Measurements from ENCODE around the gene SMARCC1. TPM values are rescaled to one million over a fixed set of nuclear protein-coding genes. Genes with fewer than 3 reads are reported as not detected.

SMARCC1 gene
- total RNA-seq, 1 donor: 44.5 TPM

DNA sequence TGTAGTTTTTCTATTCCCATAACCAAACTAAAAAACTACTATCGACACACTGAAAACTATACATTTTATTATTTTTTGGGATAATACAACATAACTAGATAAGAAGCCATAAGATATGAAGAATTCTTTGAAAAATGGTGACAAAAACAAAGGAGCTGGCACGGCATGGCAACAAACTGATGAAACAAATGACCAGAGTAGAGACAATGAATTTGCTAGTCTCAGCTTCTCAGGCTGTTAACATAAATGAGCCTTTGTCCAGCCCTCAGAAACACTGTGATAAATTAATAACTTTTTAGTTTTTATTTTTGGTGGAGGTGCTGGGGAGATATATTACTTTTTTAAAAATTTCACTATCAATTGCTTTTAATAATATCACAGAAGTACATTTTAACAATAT is 100.7 kb downstream of the SMARCC1 start:
- TF ChIP-seq, protein P1, sequence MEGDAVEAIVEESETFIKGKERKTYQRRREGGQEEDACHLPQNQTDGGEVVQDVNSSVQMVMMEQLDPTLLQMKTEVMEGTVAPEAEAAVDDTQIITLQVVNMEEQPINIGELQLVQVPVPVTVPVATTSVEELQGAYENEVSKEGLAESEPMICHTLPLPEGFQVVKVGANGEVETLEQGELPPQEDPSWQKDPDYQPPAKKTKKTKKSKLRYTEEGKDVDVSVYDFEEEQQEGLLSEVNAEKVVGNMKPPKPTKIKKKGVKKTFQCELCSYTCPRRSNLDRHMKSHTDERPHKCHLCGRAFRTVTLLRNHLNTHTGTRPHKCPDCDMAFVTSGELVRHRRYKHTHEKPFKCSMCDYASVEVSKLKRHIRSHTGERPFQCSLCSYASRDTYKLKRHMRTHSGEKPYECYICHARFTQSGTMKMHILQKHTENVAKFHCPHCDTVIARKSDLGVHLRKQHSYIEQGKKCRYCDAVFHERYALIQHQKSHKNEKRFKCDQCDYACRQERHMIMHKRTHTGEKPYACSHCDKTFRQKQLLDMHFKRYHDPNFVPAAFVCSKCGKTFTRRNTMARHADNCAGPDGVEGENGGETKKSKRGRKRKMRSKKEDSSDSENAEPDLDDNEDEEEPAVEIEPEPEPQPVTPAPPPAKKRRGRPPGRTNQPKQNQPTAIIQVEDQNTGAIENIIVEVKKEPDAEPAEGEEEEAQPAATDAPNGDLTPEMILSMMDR (IDR thresholded peaks at IDR 0.05; ENCODE audit: insufficient read depth, low read length): no peak
- no peak for DNase-seq (ENCODE audit: low read depth)
- no peak overlapping the region for H3K4me3 ChIP-seq (ENCODE audit: low read depth, low read length)

DNA sequence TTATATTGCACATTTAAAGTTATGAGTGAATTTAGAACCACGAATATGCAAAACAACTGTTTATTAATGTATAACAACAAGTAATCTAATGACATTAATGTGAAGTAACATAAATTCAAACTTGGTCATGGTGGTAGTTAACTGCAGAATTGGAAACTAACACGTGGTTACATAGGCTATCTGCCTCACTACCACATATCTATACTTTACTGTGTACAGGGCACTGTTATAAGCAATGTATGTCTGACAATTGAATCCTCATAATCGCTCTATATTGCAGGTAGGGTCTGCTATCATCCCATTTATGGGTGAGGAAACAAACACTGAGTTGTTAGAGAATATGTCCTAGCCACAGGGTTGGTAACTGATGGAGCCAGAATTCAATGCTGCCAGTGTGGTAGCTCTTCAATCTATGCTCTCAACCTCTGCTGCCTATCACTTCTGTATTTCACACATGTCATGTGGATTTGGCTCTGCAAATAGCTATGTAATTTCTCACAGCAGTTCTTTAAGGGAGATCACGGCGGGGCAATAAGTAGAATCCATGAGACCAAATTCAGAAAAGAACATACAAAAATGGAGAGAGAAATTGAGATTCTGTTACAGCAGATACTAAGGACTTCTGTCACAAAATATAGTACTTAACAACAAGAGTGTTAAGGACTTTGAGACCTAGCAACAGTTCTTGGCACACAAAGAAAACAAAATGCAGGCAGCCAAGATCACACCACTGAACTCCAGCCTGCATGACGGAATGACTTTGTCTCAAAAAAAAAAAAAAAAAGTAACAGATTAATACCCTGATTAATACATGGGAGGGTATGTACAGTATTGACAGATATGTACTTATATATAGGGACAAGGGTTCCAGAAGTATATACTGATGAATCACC is 103.0 kb downstream of the SMARCC1 start:
- no peak overlapping the region for H3K4me3 ChIP-seq (ENCODE audit: low read depth, low read length)
- TF ChIP-seq, protein P1 (IDR thresholded peaks at IDR 0.05; ENCODE audit: insufficient read depth, low read length): no peak
- DNase-seq (ENCODE audit: low read depth): no peak

DNA sequence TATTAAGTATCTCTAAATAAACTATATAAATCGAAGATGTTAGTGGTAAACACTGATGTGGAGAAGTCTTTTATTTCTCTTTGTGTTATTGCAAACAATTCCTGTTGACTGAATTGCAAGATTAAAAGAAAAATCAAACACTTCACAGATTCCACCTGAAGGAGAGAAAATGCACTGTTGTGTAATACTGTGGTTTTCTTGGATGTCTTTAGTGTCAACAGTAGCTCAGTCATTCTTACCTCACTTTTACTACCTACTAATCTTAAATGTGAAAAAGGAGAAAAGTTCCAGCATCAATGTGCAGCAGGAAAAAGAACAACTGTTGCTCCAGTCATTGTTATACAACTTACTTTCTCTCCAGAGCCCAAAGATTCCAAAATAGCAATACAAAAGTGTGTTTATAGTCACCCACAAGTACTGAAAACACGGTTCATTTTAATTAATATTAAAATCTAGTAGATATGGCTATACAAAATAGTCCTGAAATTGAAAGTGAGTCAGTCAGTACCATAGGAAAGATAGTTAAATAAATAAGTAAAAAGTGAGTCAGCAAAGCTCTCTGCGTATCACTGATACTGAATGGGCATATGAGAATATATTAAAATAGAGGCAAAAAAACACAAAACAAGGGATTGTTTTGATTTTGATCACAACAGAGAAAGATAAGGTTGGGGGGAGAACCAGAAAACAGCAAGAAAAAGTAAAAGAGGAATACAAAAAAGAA is 112.5 kb downstream of the SMARCC1 start:
- TF ChIP-seq, protein P1 (IDR thresholded peaks at IDR 0.05; ENCODE audit: insufficient read depth, low read length): no peak
- peak; percentile 33 for DNase-seq (ENCODE audit: low read depth)
- H3K4me3 ChIP-seq (ENCODE audit: low read depth, low read length): no peak overlapping the region

DNA sequence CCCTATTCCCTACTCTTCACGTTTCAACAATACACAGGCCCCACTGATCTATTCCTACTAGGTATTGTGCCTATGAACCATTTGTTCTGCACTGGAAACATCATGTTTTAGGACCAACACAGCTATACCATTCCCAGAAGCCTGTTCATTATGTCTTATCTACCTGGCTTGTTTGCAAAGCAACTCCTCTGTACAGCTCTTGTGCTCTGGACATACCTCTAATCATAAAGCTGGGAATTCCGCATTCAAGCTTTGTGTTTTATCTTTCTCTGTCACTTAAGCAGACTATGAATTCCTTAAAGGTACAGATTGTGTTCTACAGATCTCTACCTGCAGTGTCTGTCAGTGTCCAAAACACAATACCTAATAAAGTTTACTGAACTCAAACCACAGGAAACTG is 115.6 kb downstream of the SMARCC1 start:
- TF ChIP-seq, protein P1 (IDR thresholded peaks at IDR 0.05; ENCODE audit: insufficient read depth, low read length): no peak
- DNase-seq (ENCODE audit: low read depth): no peak
- H3K4me3 ChIP-seq (ENCODE audit: low read depth, low read length): no peak overlapping the region

DNA sequence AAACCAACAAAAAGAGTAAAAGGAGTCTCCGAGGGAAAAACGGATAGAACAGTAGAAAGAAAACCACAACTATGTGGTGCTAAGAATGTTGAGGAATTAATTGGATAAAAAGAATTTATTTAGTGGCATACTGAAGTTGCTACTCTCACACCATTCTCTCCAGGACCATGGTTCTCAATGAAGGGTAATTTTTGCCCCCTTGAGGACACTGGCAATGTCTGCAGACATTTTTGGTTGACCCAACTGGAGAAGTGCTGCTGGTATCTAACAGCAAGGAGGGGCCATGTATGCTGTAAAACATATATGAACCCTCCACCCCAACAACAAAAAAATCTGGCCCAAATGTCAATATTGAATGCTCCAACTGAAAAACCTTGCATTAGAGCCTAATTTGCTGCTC is 117.2 kb downstream of the SMARCC1 start:
- no peak for DNase-seq (ENCODE audit: low read depth)
- TF ChIP-seq, protein P1 (IDR thresholded peaks at IDR 0.05; ENCODE audit: insufficient read depth, low read length): peak; percentile 36
- no peak overlapping the region for H3K4me3 ChIP-seq (ENCODE audit: low read depth, low read length)

DNA sequence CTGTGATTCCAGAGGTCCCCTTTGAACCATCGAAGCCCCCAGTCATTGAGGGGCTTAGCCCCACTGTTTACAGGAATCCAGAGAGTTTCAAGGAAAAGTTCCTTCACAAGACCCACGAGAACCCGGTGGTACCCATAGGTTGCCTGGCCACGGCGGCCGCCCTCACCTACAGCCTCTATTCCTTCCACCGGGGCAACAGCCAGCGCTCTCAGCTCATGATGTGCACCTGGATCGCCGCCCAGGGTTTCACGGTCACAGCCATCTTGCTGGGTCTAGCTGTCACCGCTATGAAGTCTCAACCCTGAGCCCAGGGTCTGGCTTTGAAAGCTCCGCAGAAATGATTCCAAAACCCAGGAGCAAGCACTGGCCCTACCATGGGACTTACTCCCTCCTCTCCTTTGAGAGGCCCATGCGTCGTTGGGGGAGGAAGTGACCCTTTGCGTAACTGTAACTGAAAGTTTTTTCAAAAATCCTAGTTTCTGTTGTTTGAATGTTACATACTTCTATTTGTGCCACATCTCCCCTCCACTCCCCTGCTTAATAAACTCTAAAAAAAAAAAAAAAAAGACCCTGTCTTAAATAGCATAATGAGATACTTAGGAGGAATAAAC is 118.0 kb downstream of the SMARCC1 start:
- no peak overlapping the region for H3K4me3 ChIP-seq (ENCODE audit: low read depth, low read length)
- no peak for DNase-seq (ENCODE audit: low read depth)
- TF ChIP-seq, protein P1 (IDR thresholded peaks at IDR 0.05; ENCODE audit: insufficient read depth, low read length): no peak

Measured in fibroblast of the aortic adventitia (primary cell).